Measurements from ENCODE around the gene ZW10. TPM values are rescaled to one million over a fixed set of nuclear protein-coding genes. Genes with fewer than 3 reads are reported as not detected.

The ZW10 gene
- total and polyA plus RNA-seq, 2 of the 13 experiments (the other 11 are each of a cell fraction or from before 2014, with no cell fraction given), result 5.8 to 31.3 TPM

GRCh38 chr11:113773416-113774173 is at the start of gene ZW10 (continued):
- TF ChIP-seq ZNF253 (CRISPR knock-in tag; IDR thresholded peaks at IDR 0.05; ENCODE audit: borderline replicate concordance) (no peak), MTA3 (CRISPR knock-in tag; IDR thresholded peaks at IDR 0.05) (no peak), CEBPB (IDR thresholded peaks at IDR 0.05; ENCODE audit: borderline replicate concordance, low read depth, low read length) (no peak), ZFP90 (CRISPR knock-in tag; IDR thresholded peaks at IDR 0.05; ENCODE audit: borderline replicate concordance) (peak; percentile 79), SAP130 (CRISPR knock-in tag; IDR thresholded peaks at IDR 0.05; ENCODE audit: low read depth) (peak; percentile 86), ZNF124 (CRISPR knock-in tag; IDR thresholded peaks at IDR 0.05) (peak; percentile 71; the same call in 1 of the 2 replicates), ZFX (CRISPR knock-in tag; IDR thresholded peaks at IDR 0.05; ENCODE audit: low read depth) (peak; percentile 89), PAX8 (CRISPR knock-in tag; IDR thresholded peaks at IDR 0.05; ENCODE audit: borderline replicate concordance) (no peak), NFE2 (CRISPR knock-in tag; IDR thresholded peaks at IDR 0.05) (no peak), ZNF800 (CRISPR knock-in tag; IDR thresholded peaks at IDR 0.05) (0 out of 2 replicates have a peak, but pooled peaks have one; percentile 42), RXRB (CRISPR knock-in tag; IDR thresholded peaks at IDR 0.05; ENCODE audit: borderline replicate concordance) (peak; percentile 28; the same call in 1 of the 2 replicates), REL (CRISPR knock-in tag; conservative IDR thresholded peaks at IDR 0.05) (no peak), ZNF589 (CRISPR knock-in tag; conservative IDR thresholded peaks at IDR 0.05) (no peak), KIAA2018 (CRISPR knock-in tag; IDR thresholded peaks at IDR 0.05; ENCODE audit: borderline replicate concordance) (no peak), PBX3 (CRISPR knock-in tag; IDR thresholded peaks at IDR 0.05; ENCODE audit: borderline replicate concordance) (no peak)
- TF ChIP-seq, protein P1, sequence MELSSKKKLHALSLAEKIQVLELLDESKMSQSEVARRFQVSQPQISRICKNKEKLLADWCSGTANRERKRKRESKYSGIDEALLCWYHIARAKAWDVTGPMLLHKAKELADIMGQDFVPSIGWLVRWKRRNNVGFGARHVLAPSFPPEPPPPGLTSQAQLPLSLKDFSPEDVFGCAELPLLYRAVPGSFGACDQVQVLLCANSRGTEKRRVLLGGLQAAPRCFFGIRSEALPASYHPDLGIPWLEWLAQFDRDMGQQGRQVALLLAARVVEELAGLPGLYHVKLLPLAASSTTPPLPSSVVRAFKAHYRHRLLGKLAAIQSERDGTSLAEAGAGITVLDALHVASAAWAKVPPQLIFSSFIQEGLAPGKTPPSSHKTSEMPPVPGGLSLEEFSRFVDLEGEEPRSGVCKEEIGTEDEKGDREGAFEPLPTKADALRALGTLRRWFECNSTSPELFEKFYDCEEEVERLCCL (CRISPR knock-in tag; IDR thresholded peaks at IDR 0.05; ENCODE audit: borderline replicate concordance), result no peak

Measured in HepG2 (cell line).